H1 (cell line): ENCODE results near the gene SETD1B. TPM values are rescaled to one million over a fixed set of nuclear protein-coding genes. Genes with fewer than 3 reads are reported as not detected.

Source experiments
- ATF3 ChIP-seq: IDR thresholded peaks from 2 replicates; pipeline ENCODE4 v1.6.1; 2011; ENCODE audit warnings: low read depth, mild to moderate bottlenecking, low read length; ENCODE audit not compliant: insufficient read depth
- E2F6 ChIP-seq: IDR thresholded peaks from 2 replicates; pipeline ENCODE4 v1.6.1; 2012; ENCODE audit warnings: inconsistent platforms
- EGR1 ChIP-seq: IDR thresholded peaks from 2 replicates; pipeline ENCODE4 v1.6.1; 2011; ENCODE audit warnings: low read depth, low read length, borderline replicate concordance
- FOSL1 ChIP-seq: IDR thresholded peaks from 2 replicates; pipeline ENCODE4 v1.6.1; 2011; ENCODE audit warnings: mild to moderate bottlenecking, low read depth, low read length, moderate library complexity; ENCODE audit not compliant: insufficient read depth
- HDAC6 ChIP-seq: IDR thresholded peaks from one replicate; pipeline ENCODE4 v1.7.1; 2012; ENCODE audit warnings: low read depth, mild to moderate bottlenecking, inconsistent platforms, low read length, moderate library complexity
- KDM5A ChIP-seq: fragments of 200-600 bp; IDR thresholded peaks from 2 replicates; pipeline ENCODE4 v1.7.1; 2012; ENCODE audit warnings: mild to moderate bottlenecking, low read length, inconsistent platforms, mixed read lengths
- TCF12 ChIP-seq: IDR thresholded peaks from 2 replicates; pipeline ENCODE4 v1.6.1; 2011; ENCODE audit warnings: low read depth, mild to moderate bottlenecking, low read length
- polyA plus RNA-seq, 7 experiments: library from polyadenylated mRNA; depleted of rRNA in 3 of 7; stranded (reverse) in 5 of 7; unstranded in 2 of 7; fragments of >200 nt in 5 of 7; fragments of 200-250 nt in 2 of 7; gene quantifications; 1 replicate in 5 of 7; 2 replicates in 1 of 7; 4 replicates in 1 of 7; pipeline versions ENCODE4 v1.2.1 to v1.2.3, GENCODE V29; 2011 to 2013; ENCODE audit warnings: missing spikeins in 2 of 7, mixed read lengths in 2 of 7
- total RNA-seq: library from RNA; stranded (reverse); fragmentation: NEBNext Ultra II Directional; extraction: Animal tissue kit (Norgen Biotek cat#: 25700); gene quantifications from 2 replicates; pipeline ENCODE4 v1.2.1, GENCODE V29; 2021

Gene SETD1B
- total and polyA plus RNA-seq, 2 of the 8 experiments (the other 6 are each of a cell fraction or from before 2014, with no cell fraction given), result 1.3 to 17.7 TPM

GRCh38 chr12:121874071-121874470 is 70.3 kb downstream of the SETD1B start (continued):
- TF ChIP-seq E2F6 (no peak), EGR1 (no peak), HDAC6 (no peak), KDM5A (no peak), FOSL1 (no peak), TCF12 (no peak), ATF3 (no peak)
- TF ChIP-seq, all 59 proteins: peak for 0
